Cardiac fibroblast (primary cell): ENCODE measurements around the gene SLC23A3.
A peak's percentile ranks its signal among the peaks of the same experiment; 100 is the strongest.

ENCODE experiments used
- DNase-seq, 2 donors: peaks; one replicate each; pipeline versions ENCODE4 v3.0.0 to v3.0.0-alpha.2; 2010; ENCODE audit warnings: low read depth in 2 of 2
- H3K4me3 ChIP-seq, 2 donors: replicated peaks in 1 of 2; 1 replicate in 1 of 2; 2 replicates in 1 of 2; pipeline ENCODE4 v1.5.1; 2011; ENCODE audit warnings: low read depth in 2 of 2, low read length in 2 of 2, mild to moderate bottlenecking in 2 of 2, moderate library complexity in 1 of 2
- CTCF ChIP-seq: IDR thresholded peaks from one replicate; pipeline ENCODE4 v1.5.1; 2011; ENCODE audit warnings: low read depth, mild to moderate bottlenecking, low read length, inconsistent platforms

Gene SLC23A3

DNA sequence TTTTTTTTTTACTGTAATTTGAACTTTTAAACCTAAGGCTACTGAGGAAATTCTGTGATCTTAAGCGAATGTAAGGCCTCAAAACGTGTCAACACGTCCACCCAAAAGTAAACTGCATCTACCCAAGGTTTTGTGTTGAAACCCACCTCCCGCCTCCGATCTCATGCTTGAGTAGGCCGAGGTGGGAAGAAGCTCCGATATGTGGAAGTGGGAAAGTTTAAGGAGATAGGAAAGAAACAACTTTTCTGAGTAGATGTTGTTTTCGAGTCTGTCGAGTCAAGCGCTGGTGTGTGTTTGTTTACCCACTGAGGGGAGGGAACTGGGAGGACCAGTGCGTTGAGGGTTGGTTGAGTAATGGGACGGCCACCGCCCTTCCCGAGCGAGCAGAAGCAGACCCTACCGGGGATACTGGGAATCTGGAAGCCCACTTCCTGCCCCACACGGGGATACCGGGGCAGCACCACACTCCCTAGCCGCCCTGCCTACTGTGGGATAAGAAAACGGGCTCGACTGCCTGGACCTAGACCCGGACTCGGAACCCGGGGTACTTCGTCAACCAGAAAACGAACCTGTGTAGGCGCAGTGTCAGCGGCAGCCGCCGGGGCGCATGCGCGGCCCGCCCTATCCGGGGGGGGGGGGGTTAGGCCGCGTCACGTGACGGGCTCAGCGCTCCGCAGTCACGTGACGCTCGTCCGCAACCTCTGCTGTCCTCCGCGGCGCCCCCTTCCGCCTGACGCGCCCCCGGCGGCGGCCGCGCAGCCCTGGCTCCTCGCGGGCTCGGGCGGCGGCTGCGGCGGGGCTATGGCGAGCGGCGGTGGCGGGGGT is 7.9 kb upstream of the SLC23A3 start, which contains the start of gene RETREG2:
TSS of gene RETREG2 (plus strand) at position 724 of the 825 bp plus-strand sequence. CDS start at position 802, 78 bp downstream.
- DNase-seq: peak; percentile 94 to 95
- no peak for TF ChIP-seq CTCF
- H3K4me3 ChIP-seq: peak within 1 kb of the TSS; percentile 80 to 88

GRCh38 chr2:219176818-219177551 is 7.2 kb upstream of the SLC23A3 start, which contains the start of gene CNPPD1:
Gene CNPPD1, minus strand, starts transcription at chr2:219176925. Its CDS starts 97 bp downstream, at chr2:219176828.
- TF ChIP-seq CTCF: no peak

DNA sequence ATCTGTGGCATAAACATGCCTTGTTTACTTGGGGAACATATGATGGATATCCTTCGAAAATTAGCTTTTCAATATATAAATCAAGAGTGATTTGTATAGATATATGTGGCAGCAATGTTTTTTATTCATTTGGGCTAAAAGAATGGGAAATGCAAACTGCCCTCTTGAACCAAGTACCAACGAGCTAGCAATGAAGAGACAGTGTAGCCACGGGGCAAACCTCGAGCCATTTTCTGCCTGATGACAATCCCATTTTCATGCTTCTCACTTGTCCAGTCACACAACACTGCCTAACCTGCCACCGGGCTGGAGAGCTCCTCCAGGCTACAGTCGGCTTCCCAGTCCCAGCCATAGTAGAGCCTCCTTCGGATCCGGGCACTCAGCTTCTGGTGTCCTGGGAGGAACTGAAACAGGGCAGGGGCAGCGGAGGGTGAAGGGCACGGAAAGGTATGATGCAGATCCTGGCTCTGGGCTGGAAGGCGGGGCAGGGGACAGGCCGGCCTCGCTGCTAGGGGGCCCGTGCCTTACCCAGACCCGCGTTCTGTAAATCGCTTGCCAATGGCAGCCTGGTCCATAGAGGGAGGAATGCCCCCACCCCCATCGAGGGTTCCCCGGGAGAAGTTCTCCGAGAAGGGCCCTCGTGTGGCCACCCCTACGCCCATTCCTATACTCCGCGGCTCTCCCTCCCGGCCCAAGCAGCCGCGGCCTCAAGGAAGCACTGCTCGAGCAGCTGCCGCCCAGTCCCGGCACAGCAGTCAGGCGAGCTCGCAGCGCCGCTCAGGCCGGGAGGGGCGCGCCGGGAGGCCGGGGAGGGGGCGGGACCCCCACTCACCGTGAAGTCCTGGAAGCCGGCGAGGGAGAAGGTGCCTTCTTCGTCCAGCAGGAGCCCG is 6.3 kb upstream of the SLC23A3 start:
- DNase-seq: peak; percentile 26 to 41
- peak overlapping the region; percentile 80 to 88 for H3K4me3 ChIP-seq
- TF ChIP-seq CTCF: no peak

More at GRCh38 chr2:219176818-219177551, 7.2 kb upstream of the SLC23A3 start, which contains the start of gene CNPPD1:
- H3K4me3 ChIP-seq: peak within 1 kb of the TSS; percentile 80 to 88
- DNase-seq: peak; percentile 74 to 87

- TF ChIP-seq CTCF: no peak
- peak overlapping the region in 1 of 2 donors; percentile 88 for H3K4me3 ChIP-seq
- DNase-seq: no peak
Measured at GRCh38 chr2:219175486-219175885, 5.7 kb upstream of the SLC23A3 start.

GRCh38 chr2:219174801-219175200 is 5.0 kb upstream of the SLC23A3 start:
- no peak for TF ChIP-seq CTCF
- no peak overlapping the region for H3K4me3 ChIP-seq
- DNase-seq: no peak

- no peak for DNase-seq
- TF ChIP-seq CTCF: no peak
- no peak overlapping the region for H3K4me3 ChIP-seq
Measured at GRCh38 chr2:219174146-219174545, 4.3 kb upstream of the SLC23A3 start.
